NCI-H2107 (cell line): Measurements from ENCODE around the gene COA6.
"Not testable (repeated sequence)": the region's sequence is repeated elsewhere in the genome, so short reads cannot be mapped to it uniquely, and the experiment has no call there.

Experiments used
- DNase-seq: peaks from one replicate; lab custom pipeline; 2025; lab: John Stamatoyannopoulos, UW

Gene COA6

DNA sequence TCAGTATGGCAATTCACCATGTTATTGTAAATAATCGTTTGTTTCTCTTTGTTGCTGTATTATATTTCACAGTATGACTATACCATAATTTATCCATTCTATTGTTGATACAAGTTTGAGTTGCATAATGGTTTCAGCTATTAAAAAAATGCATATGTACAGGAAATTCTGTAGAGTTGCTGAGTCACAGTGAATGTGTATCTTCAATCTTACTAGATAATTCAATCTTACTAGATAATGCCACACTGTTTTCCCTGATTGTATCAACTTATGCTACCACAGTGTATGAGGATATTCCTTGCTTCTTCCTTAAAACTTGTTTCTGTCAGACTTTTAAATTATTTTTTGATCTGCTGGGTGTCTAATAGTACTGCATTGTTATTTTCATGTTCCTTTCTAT, 3.5 kb upstream of the COA6 start:
- DNase-seq, result no peak

DNA sequence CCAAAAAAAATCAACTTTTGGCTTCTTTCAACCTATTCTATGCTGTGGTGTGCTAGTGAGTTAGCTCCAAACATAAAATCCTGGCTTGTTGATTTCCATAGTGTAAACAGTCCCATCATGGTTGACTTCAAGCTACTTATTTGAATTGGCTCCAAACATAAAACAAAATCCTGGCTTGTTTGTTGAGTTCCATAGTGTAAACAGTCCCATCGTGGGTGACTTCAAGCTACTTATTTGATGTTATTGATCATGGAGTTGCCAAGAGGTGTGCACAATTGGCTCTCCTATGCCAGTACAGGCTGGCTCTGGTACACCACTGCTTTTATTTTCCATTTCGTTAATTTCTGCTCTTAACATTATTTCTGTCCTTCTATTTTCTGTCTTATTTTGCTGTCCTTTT, 1.8 kb upstream of the COA6 start:
- no peak for DNase-seq

DNA sequence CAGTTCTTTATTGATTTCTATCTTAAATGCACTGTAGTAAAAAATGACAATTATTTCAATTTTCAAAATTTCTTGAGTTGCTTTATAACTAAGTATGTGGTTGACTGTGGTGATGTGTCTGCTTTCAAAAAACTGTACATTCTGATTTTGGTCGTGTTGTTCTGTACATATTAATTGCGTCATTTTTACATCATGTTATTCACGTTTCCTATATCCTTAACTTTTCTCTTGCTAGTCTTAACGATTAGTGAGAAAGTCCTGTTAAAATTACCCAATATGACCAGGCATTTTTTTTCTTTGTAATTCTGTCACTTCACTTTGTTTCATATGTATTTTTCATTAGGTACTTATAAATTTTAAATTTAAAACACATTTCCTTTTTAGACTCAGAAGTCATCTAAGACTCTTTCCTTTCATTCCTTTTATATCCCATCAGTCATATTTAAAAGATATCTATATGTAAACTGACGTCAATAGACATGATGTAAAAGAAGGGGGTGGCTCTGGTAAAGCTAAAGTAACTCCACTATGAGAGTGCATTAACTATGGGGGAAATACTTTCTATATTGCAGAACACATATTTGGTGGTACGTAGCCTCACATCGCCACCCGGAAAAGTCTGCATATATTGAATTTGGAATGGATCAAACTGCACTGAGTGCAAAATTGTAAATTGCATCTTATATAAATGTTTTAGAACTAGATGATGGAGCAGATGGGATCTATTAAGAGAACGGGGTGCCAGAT, 1.1 kb upstream of the COA6 start:
- no peak for DNase-seq

- DNase-seq, result no peak
These were observed 651 bp downstream of the COA6 start for GRCh38 chr1:234373959-234374254.

GRCh38 chr1:234375672-234376071, 2.4 kb downstream of the COA6 start:
- DNase-seq, result no peak

- not testable (repeated sequence) for DNase-seq
These were observed 6.4 kb downstream of the COA6 start for GRCh38 chr1:234379591-234380109.

- DNase-seq, result no peak
These were observed 8.7 kb downstream of the COA6 start for GRCh38 chr1:234381699-234382555.

- DNase-seq, result no peak
These were observed 12.9 kb downstream of the COA6 start for GRCh38 chr1:234386122-234386521.

DNA sequence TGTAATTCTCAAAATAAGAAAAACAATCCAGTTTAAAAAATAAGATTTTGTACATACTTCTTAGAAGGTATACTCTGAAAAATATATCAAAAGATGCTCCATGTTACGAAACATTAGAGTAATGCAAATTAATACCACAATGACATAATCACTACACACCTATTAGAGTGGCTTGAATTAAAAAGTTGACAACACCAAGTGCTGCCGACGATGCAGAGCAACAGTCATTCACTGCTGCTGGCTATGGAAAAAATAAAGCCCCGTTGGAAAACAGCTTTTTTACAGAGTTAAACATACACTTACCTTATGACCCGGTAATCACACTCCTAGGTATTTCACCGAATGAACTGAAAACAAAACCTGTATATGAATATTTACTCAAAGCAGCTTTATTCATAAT, 14.8 kb downstream of the COA6 start:
- DNase-seq, result no peak

DNA sequence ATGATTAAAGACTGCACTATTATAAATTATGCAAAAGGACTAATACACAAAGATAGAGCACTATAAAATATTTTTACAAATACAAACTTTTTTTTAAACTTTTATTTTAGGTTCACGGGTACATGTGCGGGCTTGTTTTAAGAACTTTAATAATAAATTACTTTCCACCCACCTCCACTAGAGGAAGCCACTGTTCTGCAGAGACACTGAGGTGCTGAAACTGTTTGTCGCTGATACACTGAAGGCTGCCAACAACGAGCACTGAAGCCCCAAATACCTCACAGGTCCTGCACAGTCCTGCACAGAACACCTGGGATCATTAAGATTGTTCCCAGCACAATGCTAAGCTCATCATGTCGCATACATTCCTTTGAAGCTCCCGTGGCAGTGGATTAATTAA, 19.9 kb downstream of the COA6 start:
- DNase-seq, result no peak

DNA sequence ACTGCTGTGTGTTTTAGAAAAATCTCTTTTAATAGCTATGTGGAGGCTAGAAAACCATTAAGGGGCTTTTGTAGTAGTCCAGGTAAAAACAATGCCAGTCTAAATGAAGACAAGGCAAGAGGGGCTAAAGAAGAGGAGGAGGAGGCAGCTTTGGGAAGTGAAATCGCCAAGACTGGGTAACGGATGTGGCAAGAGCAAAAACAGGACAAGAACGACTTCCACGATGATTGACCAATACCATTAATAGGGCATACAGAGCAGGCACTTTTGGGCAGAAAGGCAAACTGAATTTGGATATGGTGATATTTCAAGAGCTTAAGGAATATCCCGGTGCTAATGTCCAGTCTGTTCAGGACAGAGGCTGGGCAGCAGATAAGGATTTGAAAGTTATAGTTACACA, 22.0 kb downstream of the COA6 start:
- DNase-seq, result no peak

GRCh38 chr1:234396092-234396491, 22.8 kb downstream of the COA6 start:
- no peak for DNase-seq

DNA sequence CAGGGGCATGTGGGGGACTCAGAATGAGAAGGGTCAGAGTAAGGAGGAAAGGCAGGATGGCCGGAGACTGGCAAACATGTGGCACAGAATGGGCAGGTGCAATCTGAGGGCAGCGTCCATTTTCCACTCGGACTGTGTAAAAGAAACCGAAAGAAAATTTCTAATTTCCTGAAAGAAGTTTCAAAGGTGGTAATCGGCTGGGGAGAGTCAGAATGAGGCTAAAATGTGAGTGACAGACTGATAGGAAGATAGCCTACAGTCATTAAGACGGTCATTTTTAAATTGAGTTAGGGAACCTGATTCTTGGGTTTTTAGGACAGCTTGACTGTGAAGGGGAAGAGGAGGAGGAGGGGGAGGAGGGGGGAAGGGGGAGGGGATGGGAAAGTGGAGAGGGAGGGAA, 23.6 kb downstream of the COA6 start:
- no peak for DNase-seq

DNA sequence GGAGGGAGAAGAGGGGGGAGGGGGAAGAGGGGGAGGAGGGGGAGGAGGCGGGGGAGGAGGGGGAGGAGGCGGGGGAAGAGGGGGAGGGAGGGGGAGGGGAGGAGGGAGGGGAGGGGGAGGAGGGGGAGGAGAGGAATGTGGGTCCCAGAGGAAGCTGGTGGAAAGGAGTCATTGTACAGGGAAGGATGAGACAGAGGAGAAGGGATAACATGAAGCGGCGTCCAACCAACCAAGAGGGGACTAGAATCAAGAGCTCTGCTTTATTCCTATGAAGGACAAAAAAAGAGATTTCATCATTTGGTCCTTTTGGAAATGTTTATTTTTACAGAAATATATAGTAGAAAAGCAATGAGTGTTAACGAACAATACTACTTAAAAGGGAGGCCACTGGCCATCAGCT, 24.5 kb downstream of the COA6 start:
- no peak for DNase-seq

GRCh38 chr1:234398849-234399381, 25.7 kb downstream of the COA6 start:
- DNase-seq, result no peak

DNA sequence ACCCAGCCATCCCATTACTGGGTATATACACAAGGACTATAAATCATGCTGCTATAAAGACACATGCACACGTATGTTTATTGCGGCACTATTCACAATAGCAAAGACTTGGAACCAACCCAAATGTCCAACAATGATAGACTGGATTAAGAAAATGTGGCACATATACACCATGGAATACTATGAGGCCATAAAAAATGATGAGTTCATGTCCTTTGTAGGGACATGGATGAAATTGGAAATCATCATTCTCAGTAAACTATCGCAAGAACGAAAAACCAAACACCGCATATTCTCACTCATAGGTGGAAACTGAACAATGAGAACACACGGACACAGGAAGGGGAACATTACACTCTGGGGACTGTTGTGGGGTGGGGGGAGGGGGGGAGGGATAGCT, 26.3 kb downstream of the COA6 start:
- not testable (repeated sequence) for DNase-seq

- DNase-seq, result no peak
These were observed 27.5 kb downstream of the COA6 start for GRCh38 chr1:234400773-234401172.

DNA sequence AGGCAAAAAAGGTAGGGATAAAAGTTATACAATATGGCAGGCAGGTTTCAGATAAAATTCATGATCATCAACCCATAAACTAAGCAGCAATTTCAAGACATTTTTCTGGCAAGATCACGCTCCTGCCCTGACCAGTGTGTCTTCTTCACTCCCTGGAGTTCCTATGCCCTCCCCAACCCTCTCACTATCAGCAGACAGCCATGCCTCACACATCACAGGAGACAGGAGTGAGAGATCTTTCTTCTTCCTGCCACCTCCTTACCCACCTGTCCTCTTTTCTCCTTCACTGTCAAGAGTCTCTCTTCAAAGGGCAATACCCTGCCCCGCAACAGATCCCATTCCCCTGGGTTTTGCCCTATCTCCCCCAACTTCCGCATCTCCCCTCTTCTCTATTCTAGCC, 28.4 kb downstream of the COA6 start:
- no peak for DNase-seq

- no peak for DNase-seq
These were observed 29.7 kb downstream of the COA6 start for GRCh38 chr1:234402939-234403338.

GRCh38 chr1:234405676-234406075, 32.4 kb downstream of the COA6 start:
- DNase-seq, result no peak

GRCh38 chr1:234406871-234407270, 33.6 kb downstream of the COA6 start:
- DNase-seq, result no peak

DNA sequence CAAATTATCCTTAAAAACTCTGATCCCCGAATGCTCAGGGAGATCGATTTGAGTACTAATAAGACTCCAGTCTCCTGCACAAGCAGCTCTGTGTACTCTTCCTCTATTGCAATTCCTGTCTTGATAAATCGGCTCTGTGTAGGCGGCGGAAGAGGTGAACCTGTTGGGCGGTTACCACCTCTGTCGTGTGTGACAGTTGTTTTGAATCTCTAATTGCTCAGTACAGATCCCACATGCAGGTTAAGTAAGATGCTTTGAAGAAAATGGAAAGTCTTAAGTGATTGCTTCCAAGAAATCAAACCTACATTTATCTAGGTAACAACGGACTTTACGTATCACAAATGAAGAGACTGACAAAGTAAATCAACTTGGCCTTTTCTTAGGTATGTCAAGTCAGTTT, 35.5 kb downstream of the COA6 start:
- no peak for DNase-seq

GRCh38 chr1:234409328-234409727, 36.1 kb downstream of the COA6 start:
- no peak for DNase-seq
